WTC11 (cell line): Measurements from ENCODE around the gene MANSC1. TPM values are rescaled to one million over a fixed set of nuclear protein-coding genes. Genes with fewer than 3 reads are reported as not detected.

ENCODE experiments used
- ATAC-seq: fragments of 200-7000 bp; cut with Tn5 transposase; 2 replicates; pipeline ENCODE4 v1.10.0; 2021; ENCODE audit warnings: mild to moderate bottlenecking, moderate library complexity
- CTCF ChIA-PET: fragments of 300-600 bp; sonication (Branson Sonifier 250); formaldehyde crosslinking; loops from one replicate; lab custom pipeline; 2021; ENCODE audit warnings: antibody characterized with exemption; lab: Charles Lee
- POLR2A ChIA-PET: fragments of 350-600 bp; sonication (Branson Sonifier 250); formaldehyde crosslinking; loops from one replicate; lab custom pipeline; 2021; ENCODE audit warnings: antibody characterized with exemption; lab: Charles Lee
- DNase-seq: peaks from one replicate; pipeline ENCODE4 v3.0.0; 2021; ENCODE audit warnings: low spot score
- H3K27ac Mint-ChIP-seq: 2 replicates; pipeline ENCODE4 v1.8.0; 2021; ENCODE audit warnings: mixed read lengths
- H3K27me3 Mint-ChIP-seq: 2 replicates; pipeline ENCODE4 v1.8.0; 2021; ENCODE audit warnings: low read depth, mild to moderate bottlenecking, moderate library complexity, mixed read lengths
- H3K36me3 Mint-ChIP-seq: 2 replicates; pipeline ENCODE4 v1.8.0; 2021; ENCODE audit warnings: mixed read lengths
- H3K4me1 Mint-ChIP-seq: 2 replicates; pipeline ENCODE4 v1.8.0; 2022; ENCODE audit warnings: mixed read lengths
- H3K4me3 Mint-ChIP-seq: 2 replicates; pipeline ENCODE4 v1.8.0; 2021; ENCODE audit warnings: mild to moderate bottlenecking, moderate library complexity, mixed read lengths
- H3K9me3 Mint-ChIP-seq: 2 replicates; pipeline ENCODE4 v1.8.0; 2021; ENCODE audit warnings: mixed read lengths
- CDX4 ChIP-seq: fragments of 250-450 bp; sonication (Bioruptor Pico); IDR thresholded peaks from 2 replicates; pipeline ENCODE4 v1.9.0; 2021; ENCODE audit warnings: moderate library complexity, mild to moderate bottlenecking, inconsistent platforms, borderline replicate concordance
- E2F4 ChIP-seq: sonication (generic); formaldehyde crosslinking; IDR thresholded peaks from 2 replicates; pipeline ENCODE4 v1.8.1; 2022; ENCODE audit warnings: low read depth, mild to moderate bottlenecking, moderate library complexity, missing genetic modification reagents, borderline replicate concordance
- FOXK1 ChIP-seq: sonication (generic); formaldehyde crosslinking; IDR thresholded peaks from 2 replicates; pipeline ENCODE4 v1.8.0; 2022; ENCODE audit warnings: mild to moderate bottlenecking, moderate library complexity, missing genetic modification reagents
- FOXP4 ChIP-seq: sonication (generic); formaldehyde crosslinking; IDR thresholded peaks from 2 replicates; pipeline ENCODE4 v1.8.0; 2022; ENCODE audit warnings: mild to moderate bottlenecking, missing genetic modification reagents
- GRHL2 ChIP-seq: fragments of 250-450 bp; sonication (Bioruptor Pico); IDR thresholded peaks from 2 replicates; pipeline ENCODE4 v1.8.0; 2022; ENCODE audit warnings: mild to moderate bottlenecking, moderate library complexity; ENCODE audit not compliant: insufficient replicate concordance, severe bottlenecking
- GTF2I ChIP-seq: fragments of 250-450 bp; sonication (Bioruptor Pico); conservative IDR thresholded peaks from 2 replicates; pipeline ENCODE4 v1.4.0; 2021; ENCODE audit warnings: mild to moderate bottlenecking
- JUN ChIP-seq: sonication (generic); formaldehyde crosslinking; IDR thresholded peaks from 2 replicates; pipeline ENCODE4 v1.8.0; 2023; ENCODE audit warnings: mild to moderate bottlenecking, missing genetic modification reagents
- KAT7 ChIP-seq: sonication (generic); formaldehyde crosslinking; IDR thresholded peaks from 2 replicates; pipeline ENCODE4 v1.8.1; 2023; ENCODE audit warnings: missing genetic modification reagents, mild to moderate bottlenecking, borderline replicate concordance
- PREB ChIP-seq: sonication (generic); formaldehyde crosslinking; IDR thresholded peaks from 2 replicates; pipeline ENCODE4 v1.8.1; 2022; ENCODE audit warnings: mild to moderate bottlenecking, missing genetic modification reagents, moderate library complexity, borderline replicate concordance
- SOX15 ChIP-seq: fragments of 250-450 bp; sonication (Bioruptor Pico); IDR thresholded peaks from 2 replicates; pipeline ENCODE4 v1.9.0; 2021; ENCODE audit warnings: mild to moderate bottlenecking
- STAT6 ChIP-seq: sonication (generic); formaldehyde crosslinking; conservative IDR thresholded peaks from 2 replicates; pipeline ENCODE4 v1.8.1; 2023; ENCODE audit warnings: mild to moderate bottlenecking, low read depth, missing genetic modification reagents, moderate library complexity
- TCF7 ChIP-seq: sonication (generic); formaldehyde crosslinking; IDR thresholded peaks from 2 replicates; pipeline ENCODE4 v1.8.0; 2022; ENCODE audit warnings: mild to moderate bottlenecking, low read depth, missing genetic modification reagents, moderate library complexity
- USF2 ChIP-seq: sonication (generic); formaldehyde crosslinking; IDR thresholded peaks from 2 replicates; pipeline ENCODE4 v1.8.1; 2023; ENCODE audit warnings: mild to moderate bottlenecking, missing genetic modification reagents, moderate library complexity
- ZNF425 ChIP-seq: fragments of 250-450 bp; sonication (Bioruptor Pico); conservative IDR thresholded peaks from 2 replicates; pipeline ENCODE4 v1.9.0; 2021; ENCODE audit warnings: mild to moderate bottlenecking
- ZNF671 ChIP-seq: fragments of 250-450 bp; sonication (Bioruptor Pico); IDR thresholded peaks from 2 replicates; pipeline ENCODE4 v1.8.0; 2021; ENCODE audit warnings: mild to moderate bottlenecking
- total RNA-seq: library from RNA; stranded (reverse); gene quantifications from 3 replicates; pipeline ENCODE4 v1.2.3, GENCODE V29; 2021
- TF ChIP-seq, protein P1 (sequence below): fragments of 250-450 bp; sonication (Bioruptor Pico); IDR thresholded peaks from 2 replicates; pipeline ENCODE4 v2.1.2; 2022; ENCODE audit warnings: mild to moderate bottlenecking, moderate library complexity
- TF ChIP-seq, protein P2 (sequence below): sonication (generic); formaldehyde crosslinking; IDR thresholded peaks from 2 replicates; pipeline ENCODE4 v1.8.1; 2023; ENCODE audit warnings: mild to moderate bottlenecking, missing genetic modification reagents, moderate library complexity

Gene MANSC1
- total RNA-seq, 1 experiment from 2014 or later: 6.8 TPM

DNA sequence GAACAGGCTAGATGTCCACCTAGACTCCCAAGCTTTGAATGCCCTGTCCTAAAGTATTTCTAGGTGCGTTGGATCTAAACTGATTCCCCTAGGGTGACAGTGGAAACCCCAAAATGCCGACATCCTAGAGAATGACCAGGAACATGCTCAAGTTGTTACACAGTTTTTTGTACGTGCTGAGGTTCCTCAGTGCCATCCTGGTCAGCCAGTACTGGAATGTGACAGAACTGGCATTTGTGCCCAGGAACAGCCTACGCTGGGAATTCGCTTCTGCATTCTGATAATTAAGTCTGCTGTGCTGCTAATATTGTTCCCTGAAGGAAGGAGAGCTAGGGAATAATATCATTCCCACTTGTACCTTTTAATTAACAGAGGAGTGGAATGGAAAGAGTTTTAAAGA, 47.1 kb upstream of the MANSC1 start (continued):
- TF ChIP-seq GTF2I (CRISPR knock-in tag): no peak
- TF ChIP-seq SOX15 (CRISPR knock-in tag): no peak
- TF ChIP-seq FOXP4 (CRISPR knock-in tag): no peak

DNA sequence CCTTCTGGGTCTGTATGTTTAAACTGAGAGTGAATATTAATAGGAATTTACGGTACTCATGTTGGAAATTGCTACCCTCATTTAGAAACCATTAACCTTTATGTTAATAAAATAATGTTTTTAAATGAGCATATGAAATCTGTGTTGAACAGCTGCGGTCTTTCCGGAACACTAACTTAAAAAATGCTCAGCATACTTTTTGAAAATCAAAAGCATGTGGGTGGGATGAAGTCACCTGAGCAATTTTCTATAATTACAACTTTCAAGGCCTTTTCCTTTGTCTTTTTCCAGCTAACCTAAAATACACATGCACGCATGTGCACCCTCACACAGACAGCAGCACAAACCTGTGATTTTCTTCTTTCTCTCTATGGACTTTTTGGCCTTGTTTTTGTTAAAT, 46.7 kb upstream of the MANSC1 start:
- CTCF ChIA-PET: no interaction called here
- Mint-ChIP-seq H3K4me3 (no peak overlapping the region), H3K4me1 (peaks cover 31% of the 10 kb centered on the region), H3K27me3 (no peaks in the 10 kb centered on the region), H3K27ac (no peak overlapping the region), H3K9me3 (peaks cover 12% of the 10 kb centered on the region), H3K36me3 (peaks cover 7% of the 10 kb centered on the region)
- TF ChIP-seq, protein P1, sequence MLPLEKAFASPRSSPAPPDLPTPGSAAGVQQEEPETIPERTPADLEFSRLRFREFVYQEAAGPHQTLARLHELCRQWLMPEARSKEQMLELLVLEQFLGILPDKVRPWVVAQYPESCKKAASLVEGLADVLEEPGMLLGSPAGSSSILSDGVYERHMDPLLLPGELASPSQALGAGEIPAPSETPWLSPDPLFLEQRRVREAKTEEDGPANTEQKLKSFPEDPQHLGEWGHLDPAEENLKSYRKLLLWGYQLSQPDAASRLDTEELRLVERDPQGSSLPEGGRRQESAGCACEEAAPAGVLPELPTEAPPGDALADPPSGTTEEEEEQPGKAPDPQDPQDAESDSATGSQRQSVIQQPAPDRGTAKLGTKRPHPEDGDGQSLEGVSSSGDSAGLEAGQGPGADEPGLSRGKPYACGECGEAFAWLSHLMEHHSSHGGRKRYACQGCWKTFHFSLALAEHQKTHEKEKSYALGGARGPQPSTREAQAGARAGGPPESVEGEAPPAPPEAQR (CRISPR knock-in tag): no peak
- TF ChIP-seq PREB (CRISPR knock-in tag): no peak
- no peak for TF ChIP-seq ZNF671 (CRISPR knock-in tag)
- no peak for TF ChIP-seq ZNF425 (CRISPR knock-in tag)
- no peak for TF ChIP-seq CDX4 (CRISPR knock-in tag)
- no peak for TF ChIP-seq TCF7 (CRISPR knock-in tag)
- TF ChIP-seq USF2 (CRISPR knock-in tag): no peak
- TF ChIP-seq STAT6 (CRISPR knock-in tag): no peak
- no peak for TF ChIP-seq KAT7 (CRISPR knock-in tag)
- TF ChIP-seq, protein P2, sequence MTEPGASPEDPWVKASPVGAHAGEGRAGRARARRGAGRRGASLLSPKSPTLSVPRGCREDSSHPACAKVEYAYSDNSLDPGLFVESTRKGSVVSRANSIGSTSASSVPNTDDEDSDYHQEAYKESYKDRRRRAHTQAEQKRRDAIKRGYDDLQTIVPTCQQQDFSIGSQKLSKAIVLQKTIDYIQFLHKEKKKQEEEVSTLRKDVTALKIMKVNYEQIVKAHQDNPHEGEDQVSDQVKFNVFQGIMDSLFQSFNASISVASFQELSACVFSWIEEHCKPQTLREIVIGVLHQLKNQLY (CRISPR knock-in tag): no peak
- TF ChIP-seq E2F4 (CRISPR knock-in tag): no peak
- no peak for TF ChIP-seq FOXK1 (CRISPR knock-in tag)
- TF ChIP-seq JUN: no peak
- no peak for TF ChIP-seq GRHL2 (CRISPR knock-in tag)
- ATAC-seq: no peak
- POLR2A ChIA-PET: no interaction called here
- DNase-seq: no peak
